HG03469 (cell line): ENCODE measurements around the gene PIM3.

Source experiments
- ATAC-seq: cut with Tn5 transposase; IDR thresholded peaks from one replicate; pipeline ENCODE4 v1.9.1; 2021; ENCODE audit warnings: mild to moderate bottlenecking, moderate library complexity, moderate number of reproducible peaks; ENCODE audit not compliant: unreplicated experiment

PIM3 gene

DNA sequence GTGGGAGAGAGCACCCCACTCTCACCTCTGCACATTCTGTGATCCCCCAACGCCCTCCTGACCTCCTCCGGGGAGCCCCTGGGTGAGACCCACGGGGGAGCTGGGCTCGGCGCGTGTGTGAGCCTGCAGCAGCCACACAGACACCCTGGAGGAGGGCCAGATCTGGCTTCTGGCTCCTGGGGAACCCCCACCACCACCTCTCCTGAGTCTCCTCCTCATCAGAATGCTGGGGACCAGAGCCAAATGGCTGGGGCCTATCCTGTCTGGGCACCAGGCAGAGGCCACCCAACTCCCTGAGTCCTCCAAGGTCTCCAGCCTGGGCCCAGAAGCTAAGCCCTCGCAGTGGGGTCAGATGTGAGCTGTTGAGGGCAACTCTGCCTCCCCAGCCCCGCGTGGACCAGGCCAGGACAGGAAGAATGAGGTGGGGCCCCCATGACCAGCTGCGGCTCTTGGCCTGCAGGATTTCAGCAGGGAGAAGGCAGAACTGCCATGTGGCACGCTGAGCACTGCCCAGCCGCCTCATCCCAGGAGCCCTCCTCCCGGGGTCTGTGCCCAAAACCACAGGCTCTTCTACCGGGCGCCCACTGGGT is 5.5 kb upstream of the PIM3 start:
- no peak for ATAC-seq

DNA sequence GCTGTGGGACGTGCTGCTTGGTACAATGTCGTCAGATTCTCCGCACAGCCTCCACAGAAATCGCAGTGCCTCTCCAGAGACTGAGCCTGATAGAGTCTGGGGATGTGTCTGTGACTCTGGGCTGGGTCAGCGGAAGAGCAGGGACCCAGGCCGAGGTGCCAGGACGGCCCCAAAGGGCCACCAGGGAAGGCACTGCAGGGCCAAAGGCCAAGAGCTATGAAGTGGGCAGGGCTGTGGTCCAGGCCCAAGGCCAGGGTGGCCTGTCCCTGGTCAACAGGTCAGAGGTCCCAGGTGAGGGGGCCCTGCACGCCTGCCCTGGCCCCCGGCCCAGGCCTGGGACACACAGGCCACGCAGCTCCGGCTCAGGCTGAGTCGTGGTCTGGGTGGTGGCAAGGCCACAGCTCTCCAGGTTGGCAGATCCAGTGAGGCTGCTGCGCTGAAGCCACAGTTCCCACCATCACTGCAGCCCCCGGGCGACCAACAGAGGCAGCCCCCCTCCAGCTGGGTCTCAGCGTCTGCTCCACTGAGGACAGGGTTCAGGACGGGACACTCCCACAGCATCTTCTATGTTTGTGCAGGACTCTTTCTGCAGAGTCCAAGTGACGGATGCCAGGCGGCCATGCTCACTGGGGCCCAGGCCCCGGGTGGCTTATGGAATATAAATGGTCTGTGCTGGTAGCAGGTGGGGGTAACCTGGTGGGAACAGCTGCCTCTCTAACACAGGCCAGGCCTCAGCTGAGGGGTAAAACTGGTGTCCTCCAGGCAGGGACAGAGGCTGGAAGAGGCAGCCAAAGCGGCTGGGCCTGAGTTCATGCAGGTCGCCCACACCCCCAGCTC is 4.8 kb upstream of the PIM3 start:
- ATAC-seq, result no peak

DNA sequence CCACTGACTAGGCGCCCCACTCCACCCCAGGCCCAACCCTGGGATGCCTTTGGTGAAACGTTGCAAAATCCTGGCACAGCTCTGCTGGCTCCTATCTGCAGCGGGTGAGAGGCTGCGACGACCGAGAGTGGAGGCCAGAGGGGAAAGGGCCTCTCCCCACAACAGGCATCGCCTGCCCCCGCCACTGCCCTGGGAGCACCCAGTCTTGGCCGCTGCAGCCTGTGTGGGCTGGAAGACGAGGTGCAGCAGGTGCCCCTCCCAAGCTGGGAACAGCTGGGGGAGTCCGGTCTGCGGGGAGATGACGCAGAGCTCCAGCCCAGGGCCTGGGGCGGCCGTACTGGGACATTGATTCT is 4.2 kb upstream of the PIM3 start:
- no peak for ATAC-seq

DNA sequence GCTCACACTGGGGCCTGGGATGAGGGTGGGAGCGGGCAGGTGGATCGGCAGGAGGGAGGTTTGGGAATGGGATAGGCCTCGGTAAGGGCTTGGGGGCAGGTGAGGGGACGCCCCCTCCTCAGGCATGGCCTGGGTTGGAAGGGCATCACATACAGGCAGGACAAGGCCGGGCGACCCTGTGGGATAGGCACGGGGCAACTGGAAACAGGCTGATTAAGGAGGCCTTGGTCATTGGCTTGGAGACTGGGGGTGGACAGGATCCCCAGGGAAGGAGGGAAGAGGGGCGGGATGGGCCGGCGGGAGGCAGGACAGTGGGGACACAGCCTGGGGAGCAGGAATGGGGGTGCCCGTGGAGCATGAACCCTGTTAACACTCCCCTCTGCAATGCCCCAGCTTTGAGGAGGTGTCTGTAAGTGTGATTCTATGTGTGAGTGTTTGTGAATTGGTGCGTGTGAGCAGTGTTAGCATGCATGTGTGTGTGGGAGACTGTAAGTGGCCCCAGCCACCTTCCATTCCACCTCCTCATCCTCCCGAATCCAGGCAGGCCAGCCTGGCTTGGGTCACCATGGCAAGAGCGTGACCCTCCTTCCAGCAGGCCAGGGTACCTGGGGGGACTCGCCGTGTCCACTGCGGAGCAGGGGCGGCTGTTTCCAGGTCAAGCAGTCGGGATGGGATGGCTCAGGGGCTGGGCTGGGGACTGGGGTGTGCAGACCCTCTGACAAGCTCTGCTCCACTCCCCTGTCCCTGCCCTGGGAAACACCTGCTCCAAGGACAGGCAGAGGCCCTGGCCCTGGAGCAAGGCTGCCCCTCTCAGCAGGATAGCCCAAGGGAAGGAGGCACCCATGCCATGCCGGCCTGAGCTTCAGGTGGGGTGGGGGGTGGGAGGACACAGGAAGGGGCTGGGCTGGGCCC is 3.4 kb upstream of the PIM3 start:
- ATAC-seq, result no peak

DNA sequence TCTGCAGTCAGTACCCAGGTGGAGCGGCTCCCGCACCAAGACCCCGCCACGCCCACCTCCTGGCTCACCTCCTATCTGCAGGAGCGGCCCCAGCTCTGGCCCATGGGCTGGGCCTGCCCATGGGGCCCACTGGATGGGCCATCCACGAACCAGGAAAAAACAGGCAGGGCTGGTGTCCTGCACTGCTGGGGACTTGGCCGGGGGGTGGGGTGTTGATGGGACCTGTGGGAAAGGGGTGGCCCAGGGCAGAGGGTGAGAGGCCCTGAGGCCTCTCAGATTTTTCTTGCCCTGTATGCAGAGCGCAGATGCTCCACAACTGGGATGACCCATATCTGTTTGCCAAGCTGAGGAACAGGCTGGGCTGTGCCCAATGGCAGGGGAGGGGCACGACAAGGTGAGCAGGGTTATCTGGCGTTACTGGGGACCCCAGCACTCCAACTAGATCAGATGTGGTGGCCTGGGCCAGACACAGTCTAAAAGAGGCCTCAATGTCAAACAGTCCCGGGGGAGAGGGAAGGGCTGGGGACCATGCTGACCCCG is 2.7 kb upstream of the PIM3 start:
- ATAC-seq, result no peak

DNA sequence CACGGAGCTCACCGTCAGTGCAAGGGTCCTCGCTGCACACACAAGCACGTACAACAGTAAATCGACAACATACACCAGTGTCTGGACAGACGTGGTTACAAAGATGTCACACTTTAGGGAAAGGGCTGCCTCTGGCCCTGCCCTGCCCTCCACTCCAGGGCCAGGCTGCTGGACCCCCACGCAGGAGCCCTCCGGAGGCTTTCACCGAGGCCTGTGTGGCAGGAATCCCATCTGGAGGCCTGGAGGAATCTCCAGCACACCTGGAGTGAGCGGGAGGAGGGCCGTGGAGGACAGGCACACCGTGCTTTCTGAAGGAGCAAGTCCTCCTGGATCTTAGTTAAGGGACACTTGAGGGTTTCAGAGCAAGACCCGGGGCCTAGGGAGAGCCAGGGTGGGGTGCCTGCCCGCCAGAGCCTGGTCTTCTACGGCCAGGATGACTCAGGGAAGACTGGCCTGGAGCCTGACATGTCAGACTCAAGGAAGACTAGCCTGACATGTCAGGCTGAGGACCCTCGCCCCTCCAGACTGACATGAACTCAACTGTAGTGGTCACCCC is 2.1 kb upstream of the PIM3 start:
- no peak for ATAC-seq

DNA sequence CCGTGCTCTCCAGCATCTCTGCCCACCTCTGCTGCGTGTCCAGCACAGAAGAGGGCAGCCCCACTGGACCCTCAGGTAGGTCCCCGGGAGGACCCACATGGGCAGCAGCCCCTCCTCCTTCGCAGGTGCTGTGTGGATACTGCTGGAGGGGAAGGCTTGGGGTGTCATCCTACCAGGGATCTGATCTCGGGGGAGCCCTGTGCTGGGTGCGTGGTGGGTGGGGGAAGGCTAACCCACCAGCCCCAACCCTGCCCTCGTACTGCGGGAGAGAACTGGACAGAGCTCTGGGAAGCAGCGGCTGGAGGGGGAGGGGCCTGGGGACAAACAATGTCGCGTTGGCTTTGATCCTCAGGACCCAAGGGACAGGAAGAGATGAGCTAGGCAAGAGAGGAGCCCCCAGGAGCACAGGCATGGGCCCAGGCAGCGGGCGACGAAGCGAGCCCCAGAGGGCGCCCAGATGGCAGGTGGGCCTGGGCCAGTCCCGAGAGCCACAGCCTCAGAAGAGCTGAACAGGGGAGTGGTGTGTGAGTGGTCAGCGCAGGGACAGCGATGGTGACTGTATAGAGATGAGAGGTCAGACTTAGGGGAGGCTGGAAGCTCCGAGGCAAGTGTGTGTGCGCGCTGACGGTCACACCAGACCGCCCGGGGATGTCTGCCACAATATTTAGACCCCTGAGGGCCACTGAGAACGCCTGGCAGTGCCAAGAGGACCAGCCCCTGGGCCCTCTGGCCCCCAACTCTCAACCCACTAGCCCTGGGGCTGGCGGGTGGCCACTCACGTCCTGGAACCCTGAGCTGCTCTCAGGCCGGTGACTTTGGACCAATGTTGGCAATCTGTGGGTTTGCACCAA is 1.4 kb upstream of the PIM3 start:
- no peak for ATAC-seq

DNA sequence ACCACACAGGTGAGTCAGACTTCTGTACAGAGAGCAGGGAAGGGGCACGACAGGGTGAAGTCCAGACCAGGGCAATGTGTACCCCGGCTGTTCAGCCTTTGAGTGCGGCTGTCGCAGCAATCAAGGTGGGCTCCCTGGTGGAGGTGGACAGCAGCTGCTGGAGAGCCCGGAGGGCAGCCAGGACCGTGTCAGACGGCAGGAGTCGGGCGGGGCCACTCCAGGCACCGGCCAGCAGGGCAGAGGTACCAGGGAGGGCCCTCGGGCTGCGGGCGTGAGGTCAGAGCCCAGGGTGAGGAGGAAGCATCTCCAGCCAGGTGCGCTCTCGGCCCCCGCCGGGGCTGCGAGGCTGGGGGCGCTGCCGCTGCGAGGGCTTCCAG is 802 bp upstream of the PIM3 start:
- ATAC-seq, result no peak

DNA sequence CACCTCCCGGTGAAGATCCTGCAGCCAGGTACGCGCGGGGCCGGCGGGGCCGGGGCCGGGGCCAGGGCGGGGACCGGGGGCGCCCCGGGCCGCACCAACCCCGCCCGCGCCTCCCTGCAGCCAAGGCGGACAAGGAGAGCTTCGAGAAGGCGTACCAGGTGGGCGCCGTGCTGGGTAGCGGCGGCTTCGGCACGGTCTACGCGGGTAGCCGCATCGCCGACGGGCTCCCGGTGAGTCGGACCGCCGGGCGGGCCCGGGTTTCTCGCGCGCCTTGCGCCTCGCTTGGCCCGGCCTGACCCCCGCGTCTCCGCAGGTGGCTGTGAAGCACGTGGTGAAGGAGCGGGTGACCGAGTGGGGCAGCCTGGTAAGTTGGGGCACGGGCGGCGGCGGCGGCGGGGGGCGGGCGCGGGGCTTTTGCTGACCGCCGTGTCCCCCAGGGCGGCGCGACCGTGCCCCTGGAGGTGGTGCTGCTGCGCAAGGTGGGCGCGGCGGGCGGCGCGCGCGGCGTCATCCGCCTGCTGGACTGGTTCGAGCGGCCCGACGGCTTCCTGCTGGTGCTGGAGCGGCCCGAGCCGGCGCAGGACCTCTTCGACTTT is 531 bp downstream of the PIM3 start:
- ATAC-seq, result no peak

DNA sequence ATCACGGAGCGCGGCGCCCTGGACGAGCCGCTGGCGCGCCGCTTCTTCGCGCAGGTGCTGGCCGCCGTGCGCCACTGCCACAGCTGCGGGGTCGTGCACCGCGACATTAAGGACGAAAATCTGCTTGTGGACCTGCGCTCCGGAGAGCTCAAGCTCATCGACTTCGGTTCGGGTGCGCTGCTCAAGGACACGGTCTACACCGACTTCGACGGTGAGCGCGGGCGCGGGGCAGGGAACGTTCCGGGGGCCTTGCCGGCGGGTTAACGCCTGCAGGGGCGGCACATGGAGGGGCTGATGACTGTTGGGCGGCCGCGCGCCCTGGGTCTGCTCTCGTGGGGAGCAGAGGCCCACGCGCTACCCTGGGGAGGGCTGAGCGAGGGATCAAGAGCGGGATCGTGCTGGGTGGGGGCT is 1.0 kb downstream of the PIM3 start:
- ATAC-seq, result no peak

DNA sequence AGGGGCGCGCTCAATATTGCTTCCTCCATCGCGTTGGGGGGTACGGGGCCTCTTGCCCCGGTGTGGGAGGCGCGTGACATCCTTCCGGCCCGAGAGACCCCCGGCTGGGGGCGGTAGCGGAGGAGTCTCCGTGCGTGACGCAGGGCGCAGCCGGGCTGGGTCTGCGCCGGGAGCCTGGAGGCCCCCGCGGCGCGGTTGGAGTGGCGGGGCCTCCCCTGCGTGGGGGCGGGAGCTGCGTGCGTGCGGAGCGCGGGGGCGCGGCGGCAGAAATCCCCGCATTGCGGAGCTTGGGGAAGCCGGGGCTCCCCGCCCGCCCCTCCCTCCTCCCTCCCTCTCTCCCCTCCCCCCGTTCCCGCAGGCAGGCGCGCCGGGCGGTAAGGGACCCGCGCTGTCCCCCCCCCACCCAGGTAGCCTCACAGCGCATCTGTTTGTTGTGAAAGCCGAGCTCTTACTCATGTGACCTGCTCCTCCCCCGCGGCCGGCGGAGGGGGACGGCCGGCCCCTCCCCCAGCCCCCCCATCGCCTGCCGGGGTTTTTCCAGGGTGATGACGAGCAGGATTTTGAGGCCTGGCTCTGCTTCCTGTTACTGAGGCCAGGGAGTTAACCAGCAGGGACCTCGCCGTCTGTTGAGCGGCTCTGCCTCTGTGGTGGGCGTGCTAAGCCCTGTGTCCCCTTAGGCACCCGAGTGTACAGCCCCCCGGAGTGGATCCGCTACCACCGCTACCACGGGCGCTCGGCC is 1.6 kb downstream of the PIM3 start:
- ATAC-seq, result no peak

DNA sequence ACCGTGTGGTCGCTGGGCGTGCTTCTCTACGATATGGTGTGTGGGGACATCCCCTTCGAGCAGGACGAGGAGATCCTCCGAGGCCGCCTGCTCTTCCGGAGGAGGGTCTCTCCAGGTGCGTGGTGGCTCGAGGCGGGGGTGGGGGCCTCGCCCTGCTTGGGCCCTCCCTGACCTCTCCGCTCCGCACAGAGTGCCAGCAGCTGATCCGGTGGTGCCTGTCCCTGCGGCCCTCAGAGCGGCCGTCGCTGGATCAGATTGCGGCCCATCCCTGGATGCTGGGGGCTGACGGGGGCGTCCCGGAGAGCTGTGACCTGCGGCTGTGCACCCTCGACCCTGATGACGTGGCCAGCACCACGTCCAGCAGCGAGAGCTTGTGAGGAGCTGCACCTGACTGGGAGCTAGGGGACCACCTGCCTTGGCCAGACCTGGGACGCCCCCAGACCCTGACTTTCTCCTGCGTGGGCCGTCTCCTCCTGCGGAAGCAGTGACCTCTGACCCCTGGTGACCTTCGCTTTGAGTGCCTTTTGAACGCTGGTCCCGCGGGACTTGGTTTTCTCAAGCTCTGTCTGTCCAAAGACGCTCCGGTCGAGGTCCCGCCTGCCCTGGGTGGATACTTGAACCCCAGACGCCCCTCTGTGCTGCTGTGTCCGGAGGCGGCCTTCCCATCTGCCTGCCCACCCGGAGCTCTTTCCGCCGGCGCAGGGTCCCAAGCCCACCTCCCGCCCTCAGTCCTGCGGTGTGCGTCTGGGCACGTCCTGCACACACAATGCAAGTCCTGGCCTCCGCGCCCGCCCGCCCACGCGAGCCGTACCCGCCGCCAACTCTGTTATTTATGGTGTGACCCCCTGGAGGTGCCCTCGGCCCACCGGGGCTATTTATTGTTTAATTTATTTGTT is 2.4 kb downstream of the PIM3 start:
- ATAC-seq, result no peak

DNA sequence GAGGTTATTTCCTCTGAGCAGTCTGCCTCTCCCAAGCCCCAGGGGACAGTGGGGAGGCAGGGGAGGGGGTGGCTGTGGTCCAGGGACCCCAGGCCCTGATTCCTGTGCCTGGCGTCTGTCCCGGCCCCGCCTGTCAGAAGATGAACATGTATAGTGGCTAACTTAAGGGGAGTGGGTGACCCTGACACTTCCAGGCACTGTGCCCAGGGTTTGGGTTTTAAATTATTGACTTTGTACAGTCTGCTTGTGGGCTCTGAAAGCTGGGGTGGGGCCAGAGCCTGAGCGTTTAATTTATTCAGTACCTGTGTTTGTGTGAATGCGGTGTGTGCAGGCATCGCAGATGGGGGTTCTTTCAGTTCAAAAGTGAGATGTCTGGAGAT is 3.1 kb downstream of the PIM3 start:
- no peak for ATAC-seq

DNA sequence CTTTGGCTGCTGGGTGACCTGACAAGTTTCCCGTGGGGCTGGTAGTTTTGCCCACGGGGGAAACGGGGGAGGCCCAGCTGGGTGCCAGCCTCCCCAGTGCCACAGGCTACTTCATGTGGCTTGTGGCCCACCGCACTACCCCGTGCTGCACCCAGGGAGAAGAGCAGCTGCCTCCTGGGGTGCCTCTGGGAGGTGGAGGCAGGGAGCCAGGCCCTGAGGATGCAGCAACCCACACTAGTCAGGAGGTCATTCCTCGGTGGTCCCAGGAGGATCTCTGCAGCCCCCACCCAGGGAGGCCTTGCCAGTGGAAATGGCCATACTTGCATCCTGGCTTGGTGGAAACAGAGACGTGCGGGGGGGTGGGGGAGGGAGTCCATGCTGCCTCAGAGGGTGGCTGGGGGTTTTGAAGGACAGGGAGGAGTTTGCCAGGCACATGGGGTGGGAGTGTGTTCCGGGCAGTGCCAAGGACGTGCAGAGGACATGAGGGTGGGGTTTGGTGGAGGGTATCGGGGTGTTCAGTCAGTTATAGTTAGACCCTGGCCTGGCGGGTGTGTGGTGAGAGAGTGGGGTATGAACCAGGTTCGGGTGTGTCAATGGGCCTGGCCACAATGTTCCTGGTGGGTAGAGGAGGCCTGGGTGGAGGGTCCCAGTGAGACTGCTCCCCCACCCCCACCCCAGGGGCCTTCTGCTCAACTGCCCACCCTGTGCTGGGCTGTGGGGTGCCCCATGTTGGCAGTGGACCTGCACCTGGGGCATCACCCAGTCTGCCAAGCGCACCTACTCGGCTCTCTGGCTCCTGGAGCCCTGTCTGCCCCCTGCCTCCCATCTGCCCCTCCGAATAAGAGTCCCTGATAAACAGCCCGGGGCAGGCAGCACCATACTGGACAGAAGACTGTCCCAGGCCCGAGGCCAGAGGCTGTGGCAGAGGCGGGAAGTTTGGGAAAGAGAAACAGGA is 3.8 kb downstream of the PIM3 start:
- no peak for ATAC-seq

DNA sequence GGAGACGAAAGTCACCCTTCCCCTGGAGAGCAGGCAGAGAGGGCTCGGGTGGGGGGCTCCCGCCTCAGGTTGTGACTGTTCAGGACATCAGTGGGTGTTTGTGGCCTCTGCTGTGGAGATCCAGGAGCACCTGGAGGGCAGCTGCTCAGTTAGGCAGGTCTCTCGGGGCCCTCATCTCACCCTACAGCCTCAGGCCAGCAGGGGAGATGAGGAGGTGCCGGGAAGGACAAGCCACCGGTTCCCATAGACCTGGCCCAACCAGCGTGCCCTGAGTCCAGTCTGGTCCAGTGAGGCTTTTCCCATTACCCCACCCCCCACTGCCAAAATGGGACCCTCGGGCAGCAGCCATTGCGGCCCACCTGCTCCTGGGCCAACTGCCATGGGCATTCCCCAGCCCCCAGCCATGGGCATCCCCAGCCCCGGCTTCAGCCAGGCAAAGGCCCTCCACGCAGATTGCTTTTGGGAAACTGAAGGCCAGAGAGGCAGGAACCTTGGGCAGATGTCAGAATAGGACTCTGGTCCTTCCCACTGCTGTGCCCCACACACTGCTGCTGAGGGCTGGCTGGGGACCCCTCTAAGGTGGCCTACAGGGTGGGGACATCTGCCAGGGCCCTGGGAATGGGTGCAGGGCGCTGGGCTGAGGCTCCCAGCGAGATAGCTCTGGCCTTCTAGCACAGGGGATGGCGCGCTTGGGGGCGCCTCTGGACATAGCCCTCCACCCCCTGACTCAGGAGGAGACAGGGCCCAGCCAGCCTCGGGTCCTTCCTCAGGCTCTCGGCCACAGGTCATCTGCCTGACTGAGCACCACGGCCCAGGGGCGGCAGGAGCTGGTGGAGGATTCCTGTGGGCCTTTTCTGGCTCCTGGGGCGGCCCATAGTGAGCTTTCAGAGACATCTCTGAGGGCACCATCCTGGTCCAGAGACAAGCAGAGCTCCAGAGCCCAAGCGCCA is 4.8 kb downstream of the PIM3 start:
- ATAC-seq, result no peak
